NT2/D1 (cell line): ENCODE data around the gene PEX12.

Experiments used
- SUZ12 ChIP-seq: IDR thresholded peaks from 2 replicates; pipeline ENCODE4 v1.6.1; 2011; ENCODE audit not compliant: insufficient read length, insufficient read depth; ENCODE audit errors: extremely low read depth
- YY1 ChIP-seq: IDR thresholded peaks from 2 replicates; pipeline ENCODE4 v1.6.1; 2011; ENCODE audit not compliant: insufficient read length, insufficient read depth
- ZNF274 ChIP-seq: IDR thresholded peaks from 2 replicates; pipeline ENCODE4 v1.6.1; 2011; ENCODE audit warnings: mild to moderate bottlenecking, low read depth, low read length

DNA sequence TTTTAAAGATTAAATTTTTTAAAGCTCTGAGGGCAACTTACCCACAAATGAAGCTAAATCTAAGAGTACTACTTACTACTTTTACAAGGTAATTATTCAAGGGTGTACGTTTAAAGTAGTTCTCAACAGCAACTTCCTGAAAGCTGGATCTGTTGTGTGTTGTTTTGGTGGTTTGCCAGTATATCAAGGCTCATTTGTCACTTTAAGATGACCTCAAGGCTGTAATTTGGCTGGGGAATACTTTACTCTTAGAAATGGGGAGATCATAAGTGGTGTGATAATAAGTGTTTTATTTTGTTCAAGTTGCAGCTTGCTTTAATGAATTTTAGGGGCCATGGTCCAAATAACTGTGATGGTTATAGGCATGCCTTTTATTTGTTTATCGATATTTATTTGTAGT lies 39.1 kb upstream of the PEX12 start:
- TF ChIP-seq YY1 (no peak), ZNF274 (no peak), SUZ12 (no peak)
